ENCODE data around the gene DCLK2. TPM values are rescaled to one million over a fixed set of nuclear protein-coding genes. Genes with fewer than 3 reads are reported as not detected.

DCLK2 gene
- total RNA-seq, 1 donor from 2014 or later, result 3.4 TPM

DNA sequence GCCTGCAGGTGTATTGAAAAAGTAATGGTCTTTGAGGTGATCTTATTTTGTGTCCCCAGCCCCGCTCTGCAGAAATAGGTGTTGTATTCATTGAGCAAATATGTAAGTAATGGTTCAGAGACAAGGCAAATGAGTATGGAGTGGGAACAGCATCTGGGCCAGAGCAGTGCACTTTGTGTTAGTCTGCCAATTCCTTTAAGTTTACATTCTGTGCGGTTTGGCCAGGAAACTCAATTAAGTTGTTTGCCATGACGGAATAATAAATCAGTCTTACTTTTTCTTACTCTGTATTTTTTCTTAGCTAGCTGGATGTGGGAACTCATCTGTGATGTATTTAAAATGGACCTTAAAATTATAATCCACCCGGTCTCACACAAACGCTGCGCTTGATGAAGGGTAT is 12.6 kb downstream of the DCLK2 start:
- Histone ChIP-seq H3K27me3 (ENCODE audit: control insufficient read depth, insufficient read depth, low read length) (no peaks in the 10 kb centered on the region), H3K4me3 (ENCODE audit: low read depth, low read length) (no peak overlapping the region), H3K36me3 (ENCODE audit: control insufficient read depth, insufficient read depth, low read length) (no peaks in the 10 kb centered on the region)
- TF ChIP-seq, protein P1, sequence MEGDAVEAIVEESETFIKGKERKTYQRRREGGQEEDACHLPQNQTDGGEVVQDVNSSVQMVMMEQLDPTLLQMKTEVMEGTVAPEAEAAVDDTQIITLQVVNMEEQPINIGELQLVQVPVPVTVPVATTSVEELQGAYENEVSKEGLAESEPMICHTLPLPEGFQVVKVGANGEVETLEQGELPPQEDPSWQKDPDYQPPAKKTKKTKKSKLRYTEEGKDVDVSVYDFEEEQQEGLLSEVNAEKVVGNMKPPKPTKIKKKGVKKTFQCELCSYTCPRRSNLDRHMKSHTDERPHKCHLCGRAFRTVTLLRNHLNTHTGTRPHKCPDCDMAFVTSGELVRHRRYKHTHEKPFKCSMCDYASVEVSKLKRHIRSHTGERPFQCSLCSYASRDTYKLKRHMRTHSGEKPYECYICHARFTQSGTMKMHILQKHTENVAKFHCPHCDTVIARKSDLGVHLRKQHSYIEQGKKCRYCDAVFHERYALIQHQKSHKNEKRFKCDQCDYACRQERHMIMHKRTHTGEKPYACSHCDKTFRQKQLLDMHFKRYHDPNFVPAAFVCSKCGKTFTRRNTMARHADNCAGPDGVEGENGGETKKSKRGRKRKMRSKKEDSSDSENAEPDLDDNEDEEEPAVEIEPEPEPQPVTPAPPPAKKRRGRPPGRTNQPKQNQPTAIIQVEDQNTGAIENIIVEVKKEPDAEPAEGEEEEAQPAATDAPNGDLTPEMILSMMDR (IDR thresholded peaks at IDR 0.05; ENCODE audit: insufficient read depth, low read length, poor library complexity, severe bottlenecking), result no peak
- DNase-seq (ENCODE audit: low read depth), result no peak

DNA sequence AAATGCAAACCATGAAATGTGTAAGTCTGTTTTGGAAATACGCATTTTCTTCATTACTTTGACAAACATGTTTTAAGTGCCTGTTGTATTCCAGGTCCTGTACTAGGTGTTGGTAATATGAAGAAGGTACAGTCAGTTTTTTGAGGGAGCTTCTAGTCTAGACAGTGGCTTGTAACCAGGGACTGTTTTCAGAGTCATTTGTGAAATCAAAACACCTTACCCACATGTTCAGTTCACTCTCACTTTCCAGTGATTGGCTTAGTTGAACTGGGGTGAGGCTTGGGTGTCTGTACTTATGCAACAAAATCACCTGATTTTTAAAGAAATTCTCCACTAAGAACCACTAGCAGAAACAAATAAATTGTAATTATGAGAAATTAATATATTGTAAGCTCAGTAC is 16.4 kb downstream of the DCLK2 start:
- TF ChIP-seq, protein P1 (IDR thresholded peaks at IDR 0.05; ENCODE audit: insufficient read depth, low read length, poor library complexity, severe bottlenecking), result no peak
- no peaks in the 10 kb centered on the region for H3K27me3 ChIP-seq (ENCODE audit: control insufficient read depth, insufficient read depth, low read length)
- no peaks in the 10 kb centered on the region for H3K36me3 ChIP-seq (ENCODE audit: control insufficient read depth, insufficient read depth, low read length)
- DNase-seq (ENCODE audit: low read depth), result no peak
- no peak overlapping the region for H3K4me3 ChIP-seq (ENCODE audit: low read depth, low read length)

DNA sequence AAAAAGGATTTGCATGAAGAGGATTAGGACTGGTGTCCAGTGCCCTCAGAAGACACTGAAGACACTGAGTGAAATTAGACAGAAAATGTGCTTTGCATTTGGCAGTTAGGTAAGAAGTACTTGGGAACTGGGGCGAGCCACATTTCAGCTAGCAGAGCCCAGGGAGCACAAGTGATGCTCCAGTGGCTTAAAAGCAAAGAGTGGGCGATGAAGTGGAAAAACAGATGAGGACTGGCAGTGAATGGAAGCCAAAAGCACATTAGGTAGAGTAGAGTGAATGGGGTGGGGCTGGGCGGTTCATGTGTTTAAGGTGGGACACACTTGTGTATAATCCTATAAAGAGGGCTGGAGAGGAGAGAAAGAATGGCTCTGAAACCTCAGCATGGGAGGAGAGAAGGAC is 18.4 kb downstream of the DCLK2 start:
- TF ChIP-seq, protein P1 (IDR thresholded peaks at IDR 0.05; ENCODE audit: insufficient read depth, low read length, poor library complexity, severe bottlenecking), result no peak
- no peak overlapping the region for H3K4me3 ChIP-seq (ENCODE audit: low read depth, low read length)
- DNase-seq (ENCODE audit: low read depth), result no peak
- H3K27me3 ChIP-seq (ENCODE audit: control insufficient read depth, insufficient read depth, low read length), result no peaks in the 10 kb centered on the region
- no peaks in the 10 kb centered on the region for H3K36me3 ChIP-seq (ENCODE audit: control insufficient read depth, insufficient read depth, low read length)

DNA sequence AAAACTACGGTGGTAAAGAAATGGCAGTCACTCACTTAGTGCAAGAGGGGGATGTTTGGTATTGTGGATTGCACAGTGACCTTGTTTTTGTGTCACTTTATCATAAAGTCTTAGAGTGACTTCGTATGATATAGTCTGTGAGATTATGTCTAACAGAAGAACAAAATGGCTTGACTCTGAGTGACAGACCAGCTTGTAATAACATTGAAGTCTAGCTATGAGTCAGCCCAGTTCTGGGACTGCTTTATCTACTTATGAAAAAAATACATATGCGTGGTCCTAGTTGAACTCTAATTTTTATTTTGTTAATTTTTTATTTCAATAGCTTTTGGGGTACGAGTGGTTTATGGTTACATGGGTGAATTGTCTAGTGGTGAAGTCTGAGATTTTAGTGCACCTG is 20.0 kb downstream of the DCLK2 start:
- H3K4me3 ChIP-seq (ENCODE audit: low read depth, low read length), result no peak overlapping the region
- TF ChIP-seq, protein P1 (IDR thresholded peaks at IDR 0.05; ENCODE audit: insufficient read depth, low read length, poor library complexity, severe bottlenecking), result no peak
- no peaks in the 10 kb centered on the region for H3K36me3 ChIP-seq (ENCODE audit: control insufficient read depth, insufficient read depth, low read length)
- no peaks in the 10 kb centered on the region for H3K27me3 ChIP-seq (ENCODE audit: control insufficient read depth, insufficient read depth, low read length)
- DNase-seq (ENCODE audit: low read depth), result no peak

DNA sequence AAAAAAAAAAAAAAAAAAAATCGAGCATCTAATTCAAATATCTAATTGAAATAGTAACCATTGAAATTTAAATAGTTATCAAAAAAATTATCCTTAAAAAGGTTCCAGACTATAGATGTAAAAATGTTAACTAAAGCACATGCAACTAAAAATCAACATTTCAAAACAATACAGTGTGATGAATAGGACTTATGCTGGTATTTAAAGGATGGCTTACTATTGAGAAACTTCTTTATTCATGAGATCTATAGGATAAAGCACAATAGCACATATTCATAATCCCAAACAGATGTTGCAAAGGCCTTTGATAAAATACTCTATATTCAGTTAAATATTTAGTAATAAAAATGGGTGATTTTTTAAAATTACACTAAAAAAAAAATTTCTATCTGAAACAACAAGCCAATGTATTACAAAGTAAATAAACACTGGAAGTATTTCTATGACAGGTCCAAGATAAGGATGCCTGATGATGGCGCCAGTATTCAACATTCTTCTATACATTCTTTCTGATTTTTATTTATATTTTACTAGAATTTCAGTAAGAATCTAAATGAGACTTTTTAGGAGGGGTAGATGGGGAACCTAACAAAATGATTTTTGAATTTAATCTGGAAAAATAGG is 26.3 kb downstream of the DCLK2 start:
- Histone ChIP-seq H3K36me3 (ENCODE audit: control insufficient read depth, insufficient read depth, low read length) (no peaks in the 10 kb centered on the region), H3K27me3 (ENCODE audit: control insufficient read depth, insufficient read depth, low read length) (no peaks in the 10 kb centered on the region), H3K4me3 (ENCODE audit: low read depth, low read length) (no peak overlapping the region)
- DNase-seq (ENCODE audit: low read depth), result no peak
- TF ChIP-seq, protein P1 (IDR thresholded peaks at IDR 0.05; ENCODE audit: insufficient read depth, low read length, poor library complexity, severe bottlenecking), result no peak

DNA sequence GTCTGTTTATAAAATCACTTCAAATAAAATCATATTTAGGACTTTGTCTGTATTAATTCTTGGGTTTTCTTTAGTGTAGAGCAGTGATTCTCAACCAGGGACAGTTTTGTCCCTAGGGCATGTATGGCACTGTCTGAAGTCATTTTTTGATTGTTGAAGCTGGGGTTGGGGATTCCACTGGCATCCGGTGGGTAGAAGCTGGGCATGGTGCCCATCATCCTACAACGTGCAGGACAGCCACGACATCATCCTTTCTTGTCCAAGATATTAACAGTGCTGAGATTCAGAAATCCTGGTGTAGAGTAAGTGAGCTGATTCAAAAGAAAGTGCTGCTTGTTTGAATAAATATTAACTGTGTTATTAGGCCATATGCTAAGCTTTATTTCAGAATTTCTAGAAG is 28.6 kb downstream of the DCLK2 start:
- TF ChIP-seq, protein P1 (IDR thresholded peaks at IDR 0.05; ENCODE audit: insufficient read depth, low read length, poor library complexity, severe bottlenecking), result no peak
- Histone ChIP-seq H3K27me3 (ENCODE audit: control insufficient read depth, insufficient read depth, low read length) (no peaks in the 10 kb centered on the region), H3K4me3 (ENCODE audit: low read depth, low read length) (no peak overlapping the region), H3K36me3 (ENCODE audit: control insufficient read depth, insufficient read depth, low read length) (no peaks in the 10 kb centered on the region)
- no peak for DNase-seq (ENCODE audit: low read depth)
